Endothelial cell (in vitro differentiated cells): Measurements from ENCODE around the gene TRIM66. TPM values are rescaled to one million over a fixed set of nuclear protein-coding genes. Genes with fewer than 3 reads are reported as not detected.

Experiments
- DNase-seq: peaks from one replicate; pipeline ENCODE4 v3.0.0; 2021; ENCODE audit warnings: low spot score
- H3K27ac Mint-ChIP-seq: one replicate; pipeline ENCODE4 v1.8.0; 2021; ENCODE audit warnings: mixed read lengths, inconsistent platforms; ENCODE audit not compliant: unreplicated experiment
- H3K27me3 Mint-ChIP-seq: one replicate; pipeline ENCODE4 v1.8.0; 2021; ENCODE audit warnings: mild to moderate bottlenecking, moderate library complexity, mixed read lengths, inconsistent platforms; ENCODE audit not compliant: unreplicated experiment
- H3K36me3 Mint-ChIP-seq: one replicate; pipeline ENCODE4 v1.8.0; 2021; ENCODE audit warnings: mild to moderate bottlenecking, low read depth, mixed read lengths, inconsistent platforms; ENCODE audit not compliant: unreplicated experiment
- H3K4me1 Mint-ChIP-seq: one replicate; pipeline ENCODE4 v1.8.0; 2021; ENCODE audit warnings: mild to moderate bottlenecking, mixed read lengths, inconsistent platforms; ENCODE audit not compliant: unreplicated experiment
- H3K4me3 Mint-ChIP-seq: one replicate; pipeline ENCODE4 v1.8.0; 2021; ENCODE audit warnings: mild to moderate bottlenecking, mixed read lengths, inconsistent platforms; ENCODE audit not compliant: unreplicated experiment
- H3K9me3 Mint-ChIP-seq: one replicate; pipeline ENCODE4 v1.8.0; 2021; ENCODE audit warnings: mixed read lengths, inconsistent platforms; ENCODE audit not compliant: unreplicated experiment
- CTCF ChIP-seq: fragments of 200-600 bp; sonication (generic); IDR thresholded peaks from one replicate; pipeline ENCODE4 v1.5.0; 2021; ENCODE audit warnings: antibody characterized with exemption; ENCODE audit not compliant: unreplicated experiment
- total RNA-seq: library from RNA; stranded (reverse); fragmentation: NEBNext Ultra II Directional; extraction: Animal tissue kit (Norgen Biotek cat#: 25700); gene quantifications from one replicate; pipeline ENCODE4 v1.2.1, GENCODE V29; 2021; ENCODE audit not compliant: unreplicated experiment

The TRIM66 gene
- total RNA-seq, 1 donor from 2014 or later = 11.4 TPM

GRCh38 chr11:8685820-8686219 lies 3.4 kb upstream of the TRIM66 start:
- Mint-ChIP-seq H3K9me3 (no peaks in the 10 kb centered on the region), H3K4me1 (peaks cover 57% of the 10 kb centered on the region), H3K36me3 (peaks cover 37% of the 10 kb centered on the region), H3K27me3 (peaks cover 22% of the 10 kb centered on the region), H3K27ac (no peak overlapping the region), H3K4me3 (peak overlapping the region; percentile 97)
- TF ChIP-seq CTCF = no peak
- no peak for DNase-seq

- TF ChIP-seq CTCF = no peak
- H3K4me3 Mint-ChIP-seq = peak overlapping the region; percentile 97
- DNase-seq = no peak
- H3K4me1 Mint-ChIP-seq = peaks cover 60% of the 10 kb centered on the region
- H3K9me3 Mint-ChIP-seq = no peaks in the 10 kb centered on the region
- H3K36me3 Mint-ChIP-seq = peaks cover 41% of the 10 kb centered on the region
- peak overlapping the region; percentile 53 for H3K27ac Mint-ChIP-seq
- peaks cover 22% of the 10 kb centered on the region for H3K27me3 Mint-ChIP-seq
These were observed 2.8 kb upstream of the TRIM66 start for GRCh38 chr11:8685306-8685705.

GRCh38 chr11:8684600-8685290 lies 2.3 kb upstream of the TRIM66 start:
- no peaks in the 10 kb centered on the region for H3K9me3 Mint-ChIP-seq
- peaks cover 60% of the 10 kb centered on the region for H3K4me1 Mint-ChIP-seq
- peak overlapping the region; percentile 97 for H3K4me3 Mint-ChIP-seq
- DNase-seq = no peak
- H3K27me3 Mint-ChIP-seq = peaks cover 19% of the 10 kb centered on the region
- peaks cover 46% of the 10 kb centered on the region for H3K36me3 Mint-ChIP-seq
- peak overlapping the region; percentile 75 for H3K27ac Mint-ChIP-seq
- no peak for TF ChIP-seq CTCF

GRCh38 chr11:8683115-8683807 lies 796 bp upstream of the TRIM66 start:
- no peak for TF ChIP-seq CTCF
- Mint-ChIP-seq H3K4me3 (peak overlapping the region; percentile 97), H3K9me3 (no peaks in the 10 kb centered on the region), H3K27ac (peak overlapping the region; percentile 96), H3K27me3 (peaks cover 16% of the 10 kb centered on the region), H3K36me3 (peaks cover 49% of the 10 kb centered on the region), H3K4me1 (peaks cover 52% of the 10 kb centered on the region)
- DNase-seq = no peak

GRCh38 chr11:8681837-8682302 lies 595 bp downstream of the TRIM66 start:
- peaks cover 47% of the 10 kb centered on the region for H3K4me1 Mint-ChIP-seq
- peak overlapping the region; percentile 97 for H3K4me3 Mint-ChIP-seq
- TF ChIP-seq CTCF = no peak
- peaks cover 45% of the 10 kb centered on the region for H3K36me3 Mint-ChIP-seq
- DNase-seq = no peak
- H3K9me3 Mint-ChIP-seq = no peaks in the 10 kb centered on the region
- H3K27me3 Mint-ChIP-seq = peaks cover 16% of the 10 kb centered on the region
- H3K27ac Mint-ChIP-seq = peak overlapping the region; percentile 93
